GM18907 (cell line): Measurements from ENCODE around the gene KPTN.

Source experiments
- ATAC-seq: cut with Tn5 transposase; IDR thresholded peaks from one replicate; pipeline ENCODE4 v1.9.1; 2021; ENCODE audit warnings: mild to moderate bottlenecking, moderate library complexity; ENCODE audit not compliant: unreplicated experiment

Gene KPTN

GRCh38 chr19:47509170-47509847 lies 25.3 kb upstream of the KPTN start:
- no peak for ATAC-seq

- ATAC-seq: no peak
These were observed 24.7 kb upstream of the KPTN start for GRCh38 chr19:47508721-47509120.

- ATAC-seq: no peak
These were observed 24.0 kb upstream of the KPTN start for GRCh38 chr19:47507924-47508553.

GRCh38 chr19:47507012-47507411 lies 23.0 kb upstream of the KPTN start:
- ATAC-seq: no peak

- ATAC-seq: no peak
These were observed 22.4 kb upstream of the KPTN start for GRCh38 chr19:47506459-47506858.

GRCh38 chr19:47505506-47505905 lies 21.5 kb upstream of the KPTN start:
- ATAC-seq: no peak

- no peak for ATAC-seq
These were observed 19.8 kb upstream of the KPTN start for GRCh38 chr19:47503826-47504150.

GRCh38 chr19:47503130-47503825 lies 19.3 kb upstream of the KPTN start:
- ATAC-seq: no peak

- ATAC-seq: no peak
These were observed 16.1 kb upstream of the KPTN start for GRCh38 chr19:47499863-47500830.

- no peak for ATAC-seq
These were observed 15.4 kb upstream of the KPTN start for GRCh38 chr19:47499371-47499770.

GRCh38 chr19:47498561-47498960 lies 14.5 kb upstream of the KPTN start:
- no peak for ATAC-seq

GRCh38 chr19:47497821-47498520 lies 14.0 kb upstream of the KPTN start:
- ATAC-seq: no peak

GRCh38 chr19:47497050-47497766 lies 13.2 kb upstream of the KPTN start:
- no peak for ATAC-seq

- ATAC-seq: no peak
These were observed 11.7 kb upstream of the KPTN start for GRCh38 chr19:47495478-47496372.

- no peak for ATAC-seq
These were observed 10.7 kb upstream of the KPTN start for GRCh38 chr19:47494729-47495128.

- no peak for ATAC-seq
These were observed 10.2 kb upstream of the KPTN start for GRCh38 chr19:47494211-47494547.

GRCh38 chr19:47493378-47494210 lies 9.6 kb upstream of the KPTN start:
- ATAC-seq: no peak
